HepG2 (cell line): ENCODE results near the gene TUBG1. TPM values are rescaled to one million over a fixed set of nuclear protein-coding genes. Genes with fewer than 3 reads are reported as not detected.

ENCODE experiments used
- CHD4 ChIP-seq: fragments of 200-600 bp; sonication (generic); IDR thresholded peaks from 2 replicates; pipeline ENCODE4 v1.7.0; 2017; ENCODE audit warnings: mild to moderate bottlenecking, low read length, borderline replicate concordance
- EED ChIP-seq: sonication (generic); formaldehyde crosslinking; IDR thresholded peaks from 2 replicates; pipeline ENCODE4 v1.5.0; 2020; ENCODE audit warnings: mild to moderate bottlenecking, missing genetic modification reagents
- HDAC2 ChIP-seq: sonication (generic); formaldehyde crosslinking; IDR thresholded peaks from 2 replicates; pipeline ENCODE4 v1.4.0; 2020; ENCODE audit warnings: missing genetic modification reagents
- HMGXB4 ChIP-seq, 2 experiments: sonication (generic) in 1 of 2; formaldehyde crosslinking in 1 of 2; IDR thresholded peaks; 2 replicates each; pipeline versions ENCODE4 v1.4.0 to v1.6.1; 2018 to 2020; ENCODE audit warnings: missing genetic modification reagents in 2 of 2, borderline replicate concordance in 1 of 2, low read depth in 1 of 2, mild to moderate bottlenecking in 1 of 2, missing biosample characterization in 1 of 2
- HNF4G ChIP-seq, 2 experiments: sonication (generic) in 1 of 2; formaldehyde crosslinking in 1 of 2; IDR thresholded peaks; 2 replicates each; pipeline versions ENCODE4 v1.4.0 to v1.6.1; 2011 to 2020; ENCODE audit warnings: borderline replicate concordance in 2 of 2, low read depth in 2 of 2, mild to moderate bottlenecking in 2 of 2, low read length in 1 of 2, missing genetic modification reagents in 1 of 2, moderate library complexity in 1 of 2
- KAT7 ChIP-seq: IDR thresholded peaks from 2 replicates; pipeline ENCODE4 v1.6.1; 2018; ENCODE audit warnings: borderline replicate concordance, missing compliant biosample characterization
- KLF9 ChIP-seq: IDR thresholded peaks from 2 replicates; pipeline ENCODE4 v1.6.1; 2016; ENCODE audit warnings: low read depth
- RAD21 ChIP-seq: fragments of 450-650 bp; formaldehyde crosslinking; IDR thresholded peaks from 2 replicates; pipeline ENCODE4 v1.5.0; 2020; ENCODE audit warnings: mild to moderate bottlenecking
- TBX2 ChIP-seq: sonication (generic); formaldehyde crosslinking; IDR thresholded peaks from 2 replicates; pipeline ENCODE4 v1.5.0; 2020; ENCODE audit warnings: missing genetic modification reagents, mild to moderate bottlenecking, borderline replicate concordance
- USF2 ChIP-seq, 2 experiments: sonication (generic) in 1 of 2; formaldehyde crosslinking in 1 of 2; IDR thresholded peaks; 2 replicates each; pipeline versions ENCODE4 v1.5.1 to v1.6.1; 2011 to 2020; ENCODE audit warnings: borderline replicate concordance in 1 of 2, low read depth in 1 of 2, low read length in 1 of 2, mild to moderate bottlenecking in 1 of 2, missing genetic modification reagents in 1 of 2, moderate library complexity in 1 of 2
- ZKSCAN5 ChIP-seq: sonication (generic); formaldehyde crosslinking; IDR thresholded peaks from 2 replicates; pipeline ENCODE4 v1.5.1; 2020; ENCODE audit warnings: mild to moderate bottlenecking, missing genetic modification reagents
- ZNF326 ChIP-seq: sonication (generic); formaldehyde crosslinking; IDR thresholded peaks from 2 replicates; pipeline ENCODE4 v1.4.0; 2020; ENCODE audit warnings: missing genetic modification reagents, borderline replicate concordance
- ZNF607 ChIP-seq: sonication (generic); formaldehyde crosslinking; IDR thresholded peaks from 2 replicates; pipeline ENCODE4 v1.5.1; 2020; ENCODE audit warnings: missing genetic modification reagents, mild to moderate bottlenecking, borderline replicate concordance
- ZNF768 ChIP-seq: sonication (generic); formaldehyde crosslinking; IDR thresholded peaks from 2 replicates; pipeline ENCODE4 v1.4.0; 2020; ENCODE audit warnings: missing genetic modification reagents
- ZSCAN31 ChIP-seq: sonication (generic); formaldehyde crosslinking; IDR thresholded peaks from 2 replicates; pipeline ENCODE4 v1.5.0; 2020; ENCODE audit warnings: low read depth, mild to moderate bottlenecking, missing genetic modification reagents
- polyA plus RNA-seq, 8 experiments: library from polyadenylated mRNA; depleted of rRNA in 3 of 8; stranded (reverse) in 7 of 8; unstranded in 1 of 8; fragments of >200 nt; fragmentation: Illumina TruSeq in 4 of 8; extraction: Trizol in 4 of 8; gene quantifications; 2 replicates each; pipeline versions ENCODE4 v1.2.1 to v1.2.3, GENCODE V29; 2011 to 2016; ENCODE audit warnings: low read depth in 4 of 8, missing spikeins in 1 of 8, mixed read lengths in 1 of 8; ENCODE audit not compliant: insufficient read depth in 1 of 8
- total RNA-seq, 5 experiments: library from RNA; depleted of rRNA; stranded (reverse); fragments of >200 nt; fragmentation: Illumina TruSeq; extraction: Trizol; gene quantifications; 2 replicates each; pipeline ENCODE4 v1.2.3, GENCODE V29; 2016; ENCODE audit warnings: low read depth in 1 of 5
- TF ChIP-seq, protein P1 (sequence below): sonication (generic); formaldehyde crosslinking; IDR thresholded peaks from 2 replicates; pipeline ENCODE4 v1.4.0; 2020; ENCODE audit warnings: missing genetic modification reagents
- TF ChIP-seq, protein P2 (sequence below): sonication (generic); formaldehyde crosslinking; IDR thresholded peaks from 2 replicates; pipeline ENCODE4 v1.8.1; 2023; ENCODE audit warnings: mild to moderate bottlenecking, missing genetic modification reagents, borderline replicate concordance
- TF ChIP-seq, protein P3 (sequence below): sonication (generic); formaldehyde crosslinking; IDR thresholded peaks from 2 replicates; pipeline ENCODE4 v1.5.0; 2020; ENCODE audit warnings: mild to moderate bottlenecking, missing genetic modification reagents

The TUBG1 gene
- total and polyA plus RNA-seq, 2 of the 13 experiments (the other 11 are each of a cell fraction or from before 2014, with no cell fraction given) = 74.1 to 137 TPM

DNA sequence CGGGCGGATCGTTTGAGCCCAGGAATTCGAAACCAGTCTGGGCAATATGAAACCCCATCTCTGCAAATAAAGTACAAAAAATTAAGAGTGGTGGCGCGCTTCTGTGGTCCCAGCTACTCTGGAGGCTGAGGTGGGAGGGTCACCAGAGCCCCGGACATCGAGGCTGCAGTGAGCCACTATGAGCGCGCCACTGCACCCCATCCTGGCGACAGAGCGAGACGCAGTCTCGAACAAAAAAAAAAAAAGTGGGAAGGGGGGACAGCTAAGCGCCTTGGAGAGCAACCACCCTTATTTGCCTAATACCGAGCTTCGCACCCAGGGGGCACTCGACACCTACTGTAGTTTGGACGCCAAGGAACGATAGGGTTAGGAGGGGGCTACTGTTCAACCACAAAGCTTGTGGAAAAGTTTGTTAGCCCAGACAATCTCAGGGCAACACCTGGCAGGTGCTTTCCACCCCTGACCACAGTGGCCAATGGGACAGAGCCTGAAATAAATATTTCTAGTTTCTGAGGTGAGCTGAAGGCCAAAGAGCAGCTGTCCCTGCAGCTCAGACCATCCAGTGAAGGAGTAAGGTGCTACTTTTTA lies 31.1 kb upstream of the TUBG1 start (continued):
- TF ChIP-seq, protein P1, sequence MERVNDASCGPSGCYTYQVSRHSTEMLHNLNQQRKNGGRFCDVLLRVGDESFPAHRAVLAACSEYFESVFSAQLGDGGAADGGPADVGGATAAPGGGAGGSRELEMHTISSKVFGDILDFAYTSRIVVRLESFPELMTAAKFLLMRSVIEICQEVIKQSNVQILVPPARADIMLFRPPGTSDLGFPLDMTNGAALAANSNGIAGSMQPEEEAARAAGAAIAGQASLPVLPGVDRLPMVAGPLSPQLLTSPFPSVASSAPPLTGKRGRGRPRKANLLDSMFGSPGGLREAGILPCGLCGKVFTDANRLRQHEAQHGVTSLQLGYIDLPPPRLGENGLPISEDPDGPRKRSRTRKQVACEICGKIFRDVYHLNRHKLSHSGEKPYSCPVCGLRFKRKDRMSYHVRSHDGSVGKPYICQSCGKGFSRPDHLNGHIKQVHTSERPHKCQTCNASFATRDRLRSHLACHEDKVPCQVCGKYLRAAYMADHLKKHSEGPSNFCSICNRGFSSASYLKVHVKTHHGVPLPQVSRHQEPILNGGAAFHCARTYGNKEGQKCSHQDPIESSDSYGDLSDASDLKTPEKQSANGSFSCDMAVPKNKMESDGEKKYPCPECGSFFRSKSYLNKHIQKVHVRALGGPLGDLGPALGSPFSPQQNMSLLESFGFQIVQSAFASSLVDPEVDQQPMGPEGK (CRISPR knock-in tag) = peak; percentile 61
- no peak for TF ChIP-seq ZNF326 (CRISPR knock-in tag)
- TF ChIP-seq ZKSCAN5 (CRISPR knock-in tag) = 0 out of 2 replicates have a peak, but pooled peaks have one; percentile 40
- no peak for TF ChIP-seq USF2 (IDR thresholded peaks at IDR 0.05; ENCODE audit: low read depth, low read length)
- TF ChIP-seq USF2 (CRISPR knock-in tag; IDR thresholded peaks at IDR 0.05; ENCODE audit: borderline replicate concordance) = no peak
- 0 out of 2 replicates have a peak, but pooled peaks have one; percentile 47 for TF ChIP-seq CHD4
- TF ChIP-seq HNF4G (IDR thresholded peaks at IDR 0.05; ENCODE audit: borderline replicate concordance, low read depth, low read length) = 0 out of 2 replicates have a peak, but pooled peaks have one; percentile 4
- no peak for TF ChIP-seq HNF4G (CRISPR knock-in tag; IDR thresholded peaks at IDR 0.05; ENCODE audit: borderline replicate concordance, low read depth)
- 0 out of 2 replicates have a peak, but pooled peaks have one; percentile 25 for TF ChIP-seq ZNF607 (CRISPR knock-in tag)
- TF ChIP-seq HDAC2 = 0 out of 2 replicates have a peak, but pooled peaks have one; percentile 5
- TF ChIP-seq EED (CRISPR knock-in tag) = peak; percentile 80
- TF ChIP-seq, protein P2, sequence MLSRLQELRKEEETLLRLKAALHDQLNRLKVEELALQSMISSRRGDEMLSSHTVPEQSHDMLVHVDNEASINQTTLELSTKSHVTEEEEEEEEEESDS (CRISPR knock-in tag) = peak; percentile 37; the same call in 1 of the 2 replicates
- peak; percentile 39 for TF ChIP-seq ZSCAN31 (CRISPR knock-in tag)
- 0 out of 2 replicates have a peak, but pooled peaks have one; percentile 2 for TF ChIP-seq ZNF768 (CRISPR knock-in tag)
- TF ChIP-seq KLF9 (CRISPR knock-in tag) = 0 out of 2 replicates have a peak, but pooled peaks have one; percentile 1
- TF ChIP-seq, protein P3, sequence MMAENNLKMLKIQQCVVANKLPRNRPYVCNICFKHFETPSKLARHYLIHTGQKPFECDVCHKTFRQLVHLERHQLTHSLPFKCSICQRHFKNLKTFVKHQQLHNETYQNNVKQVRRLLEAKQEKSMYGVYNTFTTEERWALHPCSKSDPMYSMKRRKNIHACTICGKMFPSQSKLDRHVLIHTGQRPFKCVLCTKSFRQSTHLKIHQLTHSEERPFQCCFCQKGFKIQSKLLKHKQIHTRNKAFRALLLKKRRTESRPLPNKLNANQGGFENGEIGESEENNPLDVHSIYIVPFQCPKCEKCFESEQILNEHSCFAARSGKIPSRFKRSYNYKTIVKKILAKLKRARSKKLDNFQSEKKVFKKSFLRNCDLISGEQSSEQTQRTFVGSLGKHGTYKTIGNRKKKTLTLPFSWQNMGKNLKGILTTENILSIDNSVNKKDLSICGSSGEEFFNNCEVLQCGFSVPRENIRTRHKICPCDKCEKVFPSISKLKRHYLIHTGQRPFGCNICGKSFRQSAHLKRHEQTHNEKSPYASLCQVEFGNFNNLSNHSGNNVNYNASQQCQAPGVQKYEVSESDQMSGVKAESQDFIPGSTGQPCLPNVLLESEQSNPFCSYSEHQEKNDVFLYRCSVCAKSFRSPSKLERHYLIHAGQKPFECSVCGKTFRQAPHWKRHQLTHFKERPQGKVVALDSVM (CRISPR knock-in tag) = peak; percentile 93
- peak; percentile 40 for TF ChIP-seq TBX2 (CRISPR knock-in tag)
- TF ChIP-seq KAT7 (CRISPR knock-in tag) = no peak
- TF ChIP-seq RAD21 (CRISPR knock-in tag) = peak; percentile 80
- peak in 1 of 2 experiments; percentile 59; a peak in 2 of 4 replicates for TF ChIP-seq HMGXB4 (CRISPR knock-in tag; IDR thresholded peaks at IDR 0.05; ENCODE audit: borderline replicate concordance in 1 of 2, low read depth in 1 of 2)
